HG03097 (cell line): ENCODE measurements around the gene TOP1.
"Not testable (repeated sequence)": the region's sequence is repeated elsewhere in the genome, so short reads cannot be mapped to it uniquely, and the experiment has no call there.

ENCODE experiments used
- ATAC-seq: cut with Tn5 transposase; IDR thresholded peaks from one replicate; pipeline ENCODE4 v1.9.1; 2021; ENCODE audit not compliant: unreplicated experiment, low FRiP score

Gene TOP1

GRCh38 chr20:41003143-41003935 lies 25.3 kb upstream of the TOP1 start:
- no peak for ATAC-seq

GRCh38 chr20:41003936-41004294 lies 24.7 kb upstream of the TOP1 start:
- not testable (repeated sequence) for ATAC-seq

GRCh38 chr20:41004531-41005360 lies 23.9 kb upstream of the TOP1 start:
- ATAC-seq = no peak

GRCh38 chr20:41005361-41005729 lies 23.3 kb upstream of the TOP1 start:
- ATAC-seq = no peak

GRCh38 chr20:41006126-41006935 lies 22.3 kb upstream of the TOP1 start:
- no peak for ATAC-seq

- ATAC-seq = no peak
Measured at GRCh38 chr20:41006936-41007474, 21.6 kb upstream of the TOP1 start.

- ATAC-seq = no peak
Measured at GRCh38 chr20:41007481-41007880, 21.1 kb upstream of the TOP1 start.

GRCh38 chr20:41009946-41010345 lies 18.7 kb upstream of the TOP1 start:
- no peak for ATAC-seq

GRCh38 chr20:41011551-41012067 lies 17.0 kb upstream of the TOP1 start:
- peak; percentile 87 for ATAC-seq

GRCh38 chr20:41014561-41015088 lies 14.0 kb upstream of the TOP1 start:
- ATAC-seq = no peak

GRCh38 chr20:41017448-41018042 lies 11.1 kb upstream of the TOP1 start:
- ATAC-seq = no peak

- ATAC-seq = no peak
Measured at GRCh38 chr20:41018153-41018552, 10.5 kb upstream of the TOP1 start.

- ATAC-seq = no peak
Measured at GRCh38 chr20:41023549-41023948, 5.1 kb upstream of the TOP1 start.

GRCh38 chr20:41027366-41027765 lies 1.3 kb upstream of the TOP1 start:
- no peak for ATAC-seq

GRCh38 chr20:41027872-41028358 lies 707 bp upstream of the TOP1 start:
- no peak for ATAC-seq

- ATAC-seq = no peak
Measured at GRCh38 chr20:41029150-41029901, 704 bp downstream of the TOP1 start.

- ATAC-seq = no peak
Measured at GRCh38 chr20:41030061-41030460, 1.4 kb downstream of the TOP1 start.

- ATAC-seq = no peak
Measured at GRCh38 chr20:41030531-41031242, 2.1 kb downstream of the TOP1 start.

- ATAC-seq = no peak
Measured at GRCh38 chr20:41031243-41031619, 2.6 kb downstream of the TOP1 start.
